ENCODE data around the gene GDF2. TPM values are rescaled to one million over a fixed set of nuclear protein-coding genes. Genes with fewer than 3 reads are reported as not detected.

Gene GDF2
- total RNA-seq, 8 experiments from 2014 or later = 0.08 to 0.52 (median 0.21) TPM; not detected in 5

GRCh38 chr10:47347303-47347675 is 25.0 kb downstream of the GDF2 start:
- in situ Hi-C loops (cut with MboI; ENCODE audit: low pct_unique_long_range_greater_than_20kb in 2 of 9, low sequenced_read_pairs in 9 of 9, unreplicated experiment in 9 of 9) = no loop called here

GRCh38 chr10:47348138-47348651 is 25.9 kb downstream of the GDF2 start, which contains the start of gene RBP3:
Gene RBP3, plus strand, starts transcription at chr10:47348363. Its CDS starts 122 bp downstream, at chr10:47348485.
- WGBS, 10 experiments = 60 to 100% (median 87%) methylated on average over 1 to 3 of the region's 5 CpGs; no CpG with 5 or more reads in 3 of the 10 experiments
- Histone ChIP-seq H3K4me3 (no peak within 1 kb of the TSS), H3K4me1 (replicated peaks in 1 of 2) (no peaks in the 10 kb centered on the region), H3K27ac (no peak within 1 kb of the TSS)
- no peak for ATAC-seq (replicated peaks in 6 of 8)
- in situ Hi-C loops (cut with MboI; ENCODE audit: low pct_unique_long_range_greater_than_20kb in 2 of 9, low sequenced_read_pairs in 9 of 9, unreplicated experiment in 9 of 9) = no loop called here

More at GRCh38 chr10:47347303-47347675, 25.0 kb downstream of the GDF2 start:
- ATAC-seq (replicated peaks in 6 of 8) = no peak
- H3K27ac ChIP-seq = no peak overlapping the region
- WGBS, 10 experiments = 0 to 83% (median 73%) methylated on average over 2 to 4 of the region's 4 CpGs; no CpG with 5 or more reads in 4 of the 10 experiments
- no peak overlapping the region for H3K4me3 ChIP-seq
- H3K4me1 ChIP-seq (replicated peaks in 1 of 2) = no peaks in the 10 kb centered on the region

- ATAC-seq (replicated peaks in 6 of 8) = no peak
- Histone ChIP-seq H3K4me1 (replicated peaks in 1 of 2) (no peaks in the 10 kb centered on the region), H3K4me3 (no peak overlapping the region), H3K27ac (no peak overlapping the region)
- in situ Hi-C loops (cut with MboI; ENCODE audit: low pct_unique_long_range_greater_than_20kb in 2 of 9, low sequenced_read_pairs in 9 of 9, unreplicated experiment in 9 of 9) = no loop called here
- WGBS, 10 experiments = 86 to 100% (median 100%) methylated on average over 1 to 11 of the region's 36 CpGs; no CpG with 5 or more reads in 7 of the 10 experiments
Measured at GRCh38 chr10:47348661-47349470, 26.6 kb downstream of the GDF2 start.

DNA sequence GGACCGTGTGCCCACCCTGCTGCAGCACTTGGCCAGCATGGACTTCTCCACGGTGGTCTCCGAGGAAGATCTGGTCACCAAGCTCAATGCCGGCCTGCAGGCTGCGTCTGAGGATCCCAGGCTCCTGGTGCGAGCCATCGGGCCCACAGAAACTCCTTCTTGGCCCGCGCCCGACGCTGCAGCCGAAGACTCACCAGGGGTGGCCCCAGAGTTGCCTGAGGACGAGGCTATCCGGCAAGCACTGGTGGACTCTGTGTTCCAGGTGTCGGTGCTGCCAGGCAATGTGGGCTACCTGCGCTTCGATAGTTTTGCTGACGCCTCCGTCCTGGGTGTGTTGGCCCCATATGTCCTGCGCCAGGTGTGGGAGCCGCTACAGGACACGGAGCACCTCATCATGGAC is 27.3 kb downstream of the GDF2 start:
- WGBS, 10 experiments = 0 to 100% (median 89%) methylated on average over 1 to 5 of the region's 22 CpGs; no CpG with 5 or more reads in 6 of the 10 experiments
- ATAC-seq (replicated peaks in 6 of 8) = no peak
- Histone ChIP-seq H3K4me1 (replicated peaks in 1 of 2) (no peaks in the 10 kb centered on the region), H3K27ac (no peak overlapping the region), H3K4me3 (no peak overlapping the region)
- in situ Hi-C loops (cut with MboI; ENCODE audit: low pct_unique_long_range_greater_than_20kb in 2 of 9, low sequenced_read_pairs in 9 of 9, unreplicated experiment in 9 of 9) = no loop called here

- WGBS, 10 experiments = 97 to 100% methylated on average over 1 to 13 of the region's 31 CpGs; no CpG with 5 or more reads in 8 of the 10 experiments
- no peaks in the 10 kb centered on the region for H3K4me1 ChIP-seq (replicated peaks in 1 of 2)
- no peak for ATAC-seq (replicated peaks in 6 of 8)
- in situ Hi-C loops (cut with MboI; ENCODE audit: low pct_unique_long_range_greater_than_20kb in 2 of 9, low sequenced_read_pairs in 9 of 9, unreplicated experiment in 9 of 9) = no loop called here
- H3K4me3 ChIP-seq = no peak overlapping the region
- H3K27ac ChIP-seq = no peak overlapping the region
Measured at GRCh38 chr10:47349941-47350371, 27.7 kb downstream of the GDF2 start.

- Histone ChIP-seq H3K4me1 (replicated peaks in 1 of 2) (no peaks in the 10 kb centered on the region), H3K27ac (no peak overlapping the region), H3K4me3 (no peak overlapping the region)
- no peak for ATAC-seq (replicated peaks in 6 of 8)
- in situ Hi-C loops (cut with MboI; ENCODE audit: low pct_unique_long_range_greater_than_20kb in 2 of 9, low sequenced_read_pairs in 9 of 9, unreplicated experiment in 9 of 9) = no loop called here
- WGBS, 10 experiments = 65 to 100% (median 81%) methylated on average over 1 to 10 of the region's 39 CpGs; no CpG with 5 or more reads in 3 of the 10 experiments
Measured at GRCh38 chr10:47350671-47351640, 28.7 kb downstream of the GDF2 start.

GRCh38 chr10:47351899-47352815 is 29.9 kb downstream of the GDF2 start:
- Histone ChIP-seq H3K4me1 (replicated peaks in 1 of 2) (no peaks in the 10 kb centered on the region), H3K4me3 (no peak overlapping the region), H3K27ac (no peak overlapping the region)
- in situ Hi-C loops (cut with MboI; ENCODE audit: low pct_unique_long_range_greater_than_20kb in 2 of 9, low sequenced_read_pairs in 9 of 9, unreplicated experiment in 9 of 9) = no loop called here
- WGBS, 10 experiments = 41 to 100% (median 63%) methylated on average over 2 to 8 of the region's 14 CpGs; no CpG with 5 or more reads in 3 of the 10 experiments
- ATAC-seq (replicated peaks in 6 of 8) = peak in 2 of 8 experiments; percentile 55 to 62

- ATAC-seq (replicated peaks in 6 of 8) = no peak
- no peak overlapping the region for H3K4me3 ChIP-seq
- 60 to 84% (median 65%) methylated on average over 1 to 4 of the region's 6 CpGs; no CpG with 5 or more reads in 6 of the 10 experiments for WGBS, 10 experiments
- no peak overlapping the region for H3K27ac ChIP-seq
- H3K4me1 ChIP-seq (replicated peaks in 1 of 2) = no peaks in the 10 kb centered on the region
- in situ Hi-C loops (cut with MboI; ENCODE audit: low pct_unique_long_range_greater_than_20kb in 2 of 9, low sequenced_read_pairs in 9 of 9, unreplicated experiment in 9 of 9) = no loop called here
Measured at GRCh38 chr10:47353351-47353750, 31.1 kb downstream of the GDF2 start.

DNA sequence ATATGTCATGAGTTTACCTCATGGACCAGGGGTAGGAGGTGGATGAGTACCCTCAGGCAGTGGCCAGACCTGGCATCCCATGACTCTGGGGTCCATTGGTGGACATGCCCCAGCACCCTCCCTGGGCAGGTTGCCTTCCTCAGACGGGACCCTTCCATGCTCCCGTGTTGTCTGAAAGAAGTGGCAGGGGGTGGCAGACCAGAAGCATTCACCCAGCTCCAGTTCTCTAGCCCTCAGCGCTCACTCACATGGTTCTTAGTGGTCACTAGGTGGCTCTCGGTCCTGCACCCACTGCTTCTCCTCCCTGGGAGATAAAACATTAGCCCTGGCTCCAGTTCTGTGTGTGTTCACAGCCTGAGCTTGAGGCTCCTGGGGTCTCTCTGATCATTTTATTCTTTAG is 31.9 kb downstream of the GDF2 start:
- no peak overlapping the region for H3K4me3 ChIP-seq
- in situ Hi-C loops (cut with MboI; ENCODE audit: low pct_unique_long_range_greater_than_20kb in 2 of 9, low sequenced_read_pairs in 9 of 9, unreplicated experiment in 9 of 9) = no loop called here
- H3K27ac ChIP-seq = no peak overlapping the region
- H3K4me1 ChIP-seq (replicated peaks in 1 of 2) = no peaks in the 10 kb centered on the region
- 57 to 86% (median 68%) methylated on average over 1 to 2 of the region's 4 CpGs; no CpG with 5 or more reads in 6 of the 10 experiments for WGBS, 10 experiments
- peak in 1 of 8 experiments; percentile 33 for ATAC-seq (replicated peaks in 6 of 8)

DNA sequence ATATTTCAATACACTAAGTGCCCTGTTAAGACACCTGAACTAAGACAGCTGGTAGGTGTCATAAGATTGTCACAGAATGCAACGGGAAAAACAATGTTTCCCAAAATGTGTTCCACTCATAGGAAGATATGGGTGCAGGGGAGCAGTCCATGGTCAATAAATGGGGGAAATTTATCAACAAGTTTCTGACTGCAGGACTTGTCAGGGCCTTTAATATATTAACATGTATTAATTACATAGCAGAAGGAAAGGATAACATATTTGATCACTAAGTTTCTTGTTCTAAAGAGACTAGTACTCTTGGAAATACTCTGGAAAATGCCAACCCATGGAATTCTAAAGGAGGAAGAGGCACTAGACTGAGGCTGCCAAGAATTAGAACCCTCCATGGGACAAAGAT is 32.6 kb downstream of the GDF2 start:
- H3K4me3 ChIP-seq = no peak overlapping the region
- ATAC-seq (replicated peaks in 6 of 8) = no peak
- H3K27ac ChIP-seq = no peak overlapping the region
- 60 to 80% (median 69%) methylated on average over 1 of the region's 1 CpG; no CpG with 5 or more reads in 6 of the 10 experiments for WGBS, 10 experiments
- no peaks in the 10 kb centered on the region for H3K4me1 ChIP-seq (replicated peaks in 1 of 2)
- in situ Hi-C loops (cut with MboI; ENCODE audit: low pct_unique_long_range_greater_than_20kb in 2 of 9, low sequenced_read_pairs in 9 of 9, unreplicated experiment in 9 of 9) = no loop called here

DNA sequence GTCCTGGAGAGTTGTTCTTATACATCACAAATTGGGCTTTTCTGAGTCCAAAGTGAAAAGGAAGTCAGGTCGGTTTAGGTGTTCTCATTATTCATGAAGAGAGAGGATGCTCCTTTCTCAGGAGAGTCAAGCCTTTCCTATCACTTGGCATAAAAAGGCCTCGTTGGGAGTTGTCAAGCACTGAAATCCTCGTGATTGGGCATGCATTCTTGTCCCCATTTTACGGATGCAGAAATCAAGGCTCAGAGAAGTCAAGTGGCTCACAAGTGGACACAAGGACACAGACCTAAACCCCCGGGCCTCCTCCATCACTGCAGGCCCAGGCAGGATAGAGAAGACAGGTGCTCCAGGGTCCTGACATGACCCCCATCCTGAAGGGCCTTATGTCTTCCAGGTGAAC is 34.5 kb downstream of the GDF2 start:
- ATAC-seq (replicated peaks in 6 of 8) = no peak
- no peak overlapping the region for H3K4me3 ChIP-seq
- in situ Hi-C loops (cut with MboI; ENCODE audit: low pct_unique_long_range_greater_than_20kb in 2 of 9, low sequenced_read_pairs in 9 of 9, unreplicated experiment in 9 of 9) = no loop called here
- H3K4me1 ChIP-seq (replicated peaks in 1 of 2) = no peaks in the 10 kb centered on the region
- H3K27ac ChIP-seq = no peak overlapping the region
- WGBS, 10 experiments = 14 to 71% (median 60%) methylated on average over 1 to 4 of the region's 5 CpGs; no CpG with 5 or more reads in 3 of the 10 experiments

DNA sequence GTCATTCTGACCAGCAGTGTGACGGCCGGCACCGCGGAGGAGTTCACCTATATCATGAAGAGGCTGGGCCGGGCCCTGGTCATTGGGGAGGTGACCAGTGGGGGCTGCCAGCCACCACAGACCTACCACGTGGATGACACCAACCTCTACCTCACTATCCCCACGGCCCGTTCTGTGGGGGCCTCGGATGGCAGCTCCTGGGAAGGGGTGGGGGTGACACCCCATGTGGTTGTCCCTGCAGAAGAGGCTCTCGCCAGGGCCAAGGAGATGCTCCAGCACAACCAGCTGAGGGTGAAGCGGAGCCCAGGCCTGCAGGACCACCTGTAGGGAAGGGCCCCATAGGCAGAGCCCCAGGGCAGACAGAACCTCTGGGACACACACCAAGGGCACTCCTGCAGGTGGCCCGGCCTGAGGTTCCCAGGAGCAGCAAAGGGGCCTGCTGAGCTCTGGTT is 34.9 kb downstream of the GDF2 start:
- in situ Hi-C loops (cut with MboI; ENCODE audit: low pct_unique_long_range_greater_than_20kb in 2 of 9, low sequenced_read_pairs in 9 of 9, unreplicated experiment in 9 of 9) = no loop called here
- ATAC-seq (replicated peaks in 6 of 8) = no peak
- H3K4me1 ChIP-seq (replicated peaks in 1 of 2) = no peaks in the 10 kb centered on the region
- H3K27ac ChIP-seq = no peak overlapping the region
- no peak overlapping the region for H3K4me3 ChIP-seq
- 43 to 100% methylated on average over 1 to 4 of the region's 12 CpGs; no CpG with 5 or more reads in 8 of the 10 experiments for WGBS, 10 experiments
